Measurements from ENCODE around the gene DGKQ. TPM values are rescaled to one million over a fixed set of nuclear protein-coding genes. Genes with fewer than 3 reads are reported as not detected.

DGKQ gene
- total RNA-seq, 1 experiment from 2014 or later: 11.5 TPM

GRCh38 chr4:952881-953573 lies 20.3 kb downstream of the DGKQ start:
- no peaks in the 10 kb centered on the region for H3K27me3 ChIP-seq (ENCODE audit: insufficient read depth, low read depth)
- no peaks in the 10 kb centered on the region for H3K36me3 ChIP-seq (ENCODE audit: low read depth)
- no peak overlapping the region for H3K4me2 ChIP-seq
- no peaks in the 10 kb centered on the region for H3K9me2 ChIP-seq (ENCODE audit: insufficient read depth)
- ChIA-PET POLR2A (ENCODE audit: unreplicated experiment) (interaction anchor here (0.5 kb wide), 1 partner anchor 10 kb away, joined by 14 read pairs; no protein-coding TSS in a partner anchor), CTCF (no interaction called here)
- H3K27ac ChIP-seq: no peak overlapping the region
- intact Hi-C loops (cut with micrococcal nuclease; ENCODE audit: unreplicated experiment): no loop called here
- H3K4me1 ChIP-seq (replicated peaks; ENCODE audit: insufficient read depth): no peaks in the 10 kb centered on the region
- TF ChIP-seq, protein P1, sequence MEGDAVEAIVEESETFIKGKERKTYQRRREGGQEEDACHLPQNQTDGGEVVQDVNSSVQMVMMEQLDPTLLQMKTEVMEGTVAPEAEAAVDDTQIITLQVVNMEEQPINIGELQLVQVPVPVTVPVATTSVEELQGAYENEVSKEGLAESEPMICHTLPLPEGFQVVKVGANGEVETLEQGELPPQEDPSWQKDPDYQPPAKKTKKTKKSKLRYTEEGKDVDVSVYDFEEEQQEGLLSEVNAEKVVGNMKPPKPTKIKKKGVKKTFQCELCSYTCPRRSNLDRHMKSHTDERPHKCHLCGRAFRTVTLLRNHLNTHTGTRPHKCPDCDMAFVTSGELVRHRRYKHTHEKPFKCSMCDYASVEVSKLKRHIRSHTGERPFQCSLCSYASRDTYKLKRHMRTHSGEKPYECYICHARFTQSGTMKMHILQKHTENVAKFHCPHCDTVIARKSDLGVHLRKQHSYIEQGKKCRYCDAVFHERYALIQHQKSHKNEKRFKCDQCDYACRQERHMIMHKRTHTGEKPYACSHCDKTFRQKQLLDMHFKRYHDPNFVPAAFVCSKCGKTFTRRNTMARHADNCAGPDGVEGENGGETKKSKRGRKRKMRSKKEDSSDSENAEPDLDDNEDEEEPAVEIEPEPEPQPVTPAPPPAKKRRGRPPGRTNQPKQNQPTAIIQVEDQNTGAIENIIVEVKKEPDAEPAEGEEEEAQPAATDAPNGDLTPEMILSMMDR (conservative IDR thresholded peaks at IDR 0.05): no peak
- no peak for TF ChIP-seq EZH2 (IDR thresholded peaks at IDR 0.05; ENCODE audit: low read depth)
- no peaks in the 10 kb centered on the region for H3F3A ChIP-seq (ENCODE audit: insufficient read depth, low read depth)
- H3K79me2 ChIP-seq (ENCODE audit: low read depth): no peaks in the 10 kb centered on the region
- no peak overlapping the region for H3K4me3 ChIP-seq
- no peaks in the 10 kb centered on the region for H4K20me1 ChIP-seq (ENCODE audit: insufficient read depth)
- no peaks in the 10 kb centered on the region for H3K9me3 ChIP-seq (ENCODE audit: insufficient read depth, low read depth)
- no peak for DNase-seq
- BruUV-seq (replicated peaks): no TSS peak
- H2AFZ ChIP-seq: no peak overlapping the region

- Histone ChIP-seq H3K27me3 (ENCODE audit: insufficient read depth, low read depth) (no peaks in the 10 kb centered on the region), H3F3A (ENCODE audit: insufficient read depth, low read depth) (no peaks in the 10 kb centered on the region), H3K79me2 (ENCODE audit: low read depth) (no peaks in the 10 kb centered on the region), H3K27ac (no peak overlapping the region), H3K9me2 (ENCODE audit: insufficient read depth) (no peaks in the 10 kb centered on the region), H3K4me2 (no peak overlapping the region), H3K9me3 (ENCODE audit: insufficient read depth, low read depth) (no peaks in the 10 kb centered on the region), H3K4me1 (replicated peaks; ENCODE audit: insufficient read depth) (no peaks in the 10 kb centered on the region), H3K4me3 (no peak overlapping the region), H3K36me3 (ENCODE audit: low read depth) (no peaks in the 10 kb centered on the region), H2AFZ (no peak overlapping the region), H4K20me1 (ENCODE audit: insufficient read depth) (no peaks in the 10 kb centered on the region)
- ChIA-PET POLR2A (ENCODE audit: unreplicated experiment) (no interaction called here), CTCF (no interaction called here)
- TF ChIP-seq, protein P1 (conservative IDR thresholded peaks at IDR 0.05): no peak
- no peak for TF ChIP-seq EZH2 (IDR thresholded peaks at IDR 0.05; ENCODE audit: low read depth)
- BruUV-seq (replicated peaks): no TSS peak
- DNase-seq: no peak
- intact Hi-C loops (cut with micrococcal nuclease; ENCODE audit: unreplicated experiment): no loop called here
Observed at GRCh38 chr4:951594-952468, 21.5 kb downstream of the DGKQ start.

DNA sequence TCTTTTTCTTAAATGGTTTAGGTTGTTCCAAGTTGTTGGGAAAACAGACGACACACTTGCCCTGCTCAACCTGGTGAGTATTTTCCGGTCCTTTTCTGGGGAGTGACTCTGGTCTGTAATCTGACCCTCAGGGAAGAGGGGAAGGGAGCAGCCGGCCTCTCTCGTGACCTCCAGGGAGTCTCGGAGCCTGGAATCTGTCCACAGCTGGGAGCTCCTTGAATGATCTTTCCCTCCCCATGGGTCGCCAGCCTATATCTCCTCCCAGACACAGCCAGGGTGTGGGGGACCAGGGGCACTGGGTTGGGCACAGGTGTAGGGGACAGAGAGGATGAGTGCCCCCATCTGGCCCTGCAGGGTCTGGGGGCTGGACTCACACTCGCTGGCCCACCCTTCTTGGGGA lies 22.2 kb downstream of the DGKQ start:
- DNase-seq: no peak
- Histone ChIP-seq H3K4me2 (no peak overlapping the region), H2AFZ (no peak overlapping the region), H3K9me3 (ENCODE audit: insufficient read depth, low read depth) (no peaks in the 10 kb centered on the region), H3F3A (ENCODE audit: insufficient read depth, low read depth) (no peaks in the 10 kb centered on the region), H3K27me3 (ENCODE audit: insufficient read depth, low read depth) (no peaks in the 10 kb centered on the region), H3K27ac (no peak overlapping the region), H3K9me2 (ENCODE audit: insufficient read depth) (no peaks in the 10 kb centered on the region), H3K4me3 (no peak overlapping the region), H3K4me1 (replicated peaks; ENCODE audit: insufficient read depth) (no peaks in the 10 kb centered on the region), H3K79me2 (ENCODE audit: low read depth) (no peaks in the 10 kb centered on the region), H4K20me1 (ENCODE audit: insufficient read depth) (no peaks in the 10 kb centered on the region), H3K36me3 (ENCODE audit: low read depth) (no peaks in the 10 kb centered on the region)
- POLR2A ChIA-PET (ENCODE audit: unreplicated experiment): no interaction called here
- CTCF ChIA-PET: no interaction called here
- no TSS peak for BruUV-seq (replicated peaks)
- TF ChIP-seq, protein P1 (conservative IDR thresholded peaks at IDR 0.05): no peak
- no peak for TF ChIP-seq EZH2 (IDR thresholded peaks at IDR 0.05; ENCODE audit: low read depth)
- intact Hi-C loops (cut with micrococcal nuclease; ENCODE audit: unreplicated experiment): no loop called here

Measured in PC-9 (cell line).